Lower lobe of right lung (tissue), 2 donors: Measurements from ENCODE around the gene NSMCE3. TPM values are rescaled to one million over a fixed set of nuclear protein-coding genes. Genes with fewer than 3 reads are reported as not detected.

Source experiments
- ATAC-seq, 2 donors: fragments of 200-7000 bp; cut with Tn5 transposase; one replicate each; pipeline ENCODE4 v1.9.1; 2020 to 2022; ENCODE audit warnings: mild to moderate bottlenecking in 2 of 2, moderate library complexity in 2 of 2
- DNase-seq: peaks from one replicate; pipeline ENCODE4 v3.0.0-alpha.2; 2020
- H3K27ac ChIP-seq: fragments of 200-600 bp; one replicate; pipeline ENCODE4 v1.8.0; 2022
- H3K27me3 ChIP-seq: fragments of 200-600 bp; one replicate; pipeline ENCODE4 v1.8.0; 2022; ENCODE audit warnings: low read depth
- H3K36me3 ChIP-seq: fragments of 200-600 bp; one replicate; pipeline ENCODE4 v1.8.0; 2022; ENCODE audit warnings: mild to moderate bottlenecking
- H3K4me1 ChIP-seq: fragments of 200-600 bp; one replicate; pipeline ENCODE4 v1.8.0; 2022
- H3K4me3 ChIP-seq: fragments of 200-600 bp; one replicate; pipeline ENCODE4 v1.8.0; 2022; ENCODE audit warnings: mild to moderate bottlenecking
- H3K9me3 ChIP-seq: fragments of 200-600 bp; one replicate; pipeline ENCODE4 v1.8.0; 2022
- intact Hi-C: fragments of 100-400 bp; cut with DNase I; formaldehyde crosslinking; loops from one replicate; pipeline ENCODE4 v1.11.0; 2022
- long read RNA-seq: library from polyadenylated mRNA; unstranded; transcript quantifications from one replicate; pipeline ENCODE4 v2.0.0, GENCODE V29; 2021
- total RNA-seq: library from RNA; stranded (reverse); fragmentation: NEBNext Ultra II Directional; extraction: Animal tissue kit (Norgen Biotek cat#: 25700); gene quantifications from one replicate; pipeline ENCODE4 v1.2.1, GENCODE V29; 2021
- TF ChIP-seq, protein P1 (sequence below): fragments of 200-600 bp; IDR thresholded peaks from one replicate; pipeline ENCODE4 v1.8.0; 2022; ENCODE audit warnings: antibody characterized with exemption, mild to moderate bottlenecking
- donor health status: DM: no; HTN: yes; CAD: no; lungs with severe emphysema.

The NSMCE3 gene
- total RNA-seq = 6.2 TPM
- long read RNA-seq, full-length matches to known transcripts = 19 of 19 reads
- long read RNA-seq, partial matches to known transcripts = 0 of 19 reads
- long read RNA-seq, other reads (novel, unspliced or antisense) = 0 of 19 reads

DNA sequence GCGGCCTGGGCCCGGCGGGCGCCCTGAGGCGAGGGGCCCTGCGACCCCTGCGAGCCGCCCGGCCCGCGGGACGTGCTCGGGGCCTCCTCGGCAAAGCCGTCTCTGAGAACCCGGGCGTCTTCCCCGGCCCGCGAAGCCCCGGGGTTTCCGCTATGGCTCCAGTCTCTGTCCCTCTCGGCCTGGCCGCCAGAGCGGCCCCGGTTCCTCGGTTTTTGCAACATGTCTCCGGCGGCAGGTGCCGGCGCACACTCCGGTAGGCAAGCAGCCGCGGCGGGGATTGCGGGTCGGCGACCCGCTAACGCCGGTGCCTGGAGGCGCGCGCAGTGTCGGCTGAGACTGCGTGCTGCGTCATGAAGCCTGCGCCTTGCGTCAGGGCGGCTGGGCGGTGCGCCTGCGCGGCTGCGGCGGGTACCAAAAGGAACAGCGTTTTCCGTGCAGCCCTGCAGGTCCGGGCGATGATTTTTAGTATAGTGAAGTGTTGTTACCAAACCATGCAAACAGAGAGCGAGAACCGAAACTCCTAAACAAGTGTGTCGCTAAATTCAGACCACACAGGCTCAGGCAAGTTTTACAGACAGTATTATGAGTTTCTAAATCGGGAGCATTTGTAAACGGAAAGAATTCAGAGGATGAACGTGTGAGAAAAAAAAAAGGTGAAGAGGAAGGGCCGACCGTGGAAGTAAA, at the start of gene NSMCE3:
TSS of gene NSMCE3 (minus strand) at position 338 of the 684 bp plus-strand sequence. CDS start at position 221, 117 bp downstream.
- peak; percentile 94 for DNase-seq
- peak within 1 kb of the TSS; percentile 94 for H3K27ac ChIP-seq

GRCh38 chr15:29316422-29316821, 46.8 kb upstream of the NSMCE3 start:
- H3K4me3 ChIP-seq = no peak overlapping the region
- H3K27ac ChIP-seq = no peak overlapping the region
- H3K36me3 ChIP-seq = no peaks in the 10 kb centered on the region
- intact Hi-C loops = no loop called here
- no peaks in the 10 kb centered on the region for H3K9me3 ChIP-seq
- TF ChIP-seq, protein P1, sequence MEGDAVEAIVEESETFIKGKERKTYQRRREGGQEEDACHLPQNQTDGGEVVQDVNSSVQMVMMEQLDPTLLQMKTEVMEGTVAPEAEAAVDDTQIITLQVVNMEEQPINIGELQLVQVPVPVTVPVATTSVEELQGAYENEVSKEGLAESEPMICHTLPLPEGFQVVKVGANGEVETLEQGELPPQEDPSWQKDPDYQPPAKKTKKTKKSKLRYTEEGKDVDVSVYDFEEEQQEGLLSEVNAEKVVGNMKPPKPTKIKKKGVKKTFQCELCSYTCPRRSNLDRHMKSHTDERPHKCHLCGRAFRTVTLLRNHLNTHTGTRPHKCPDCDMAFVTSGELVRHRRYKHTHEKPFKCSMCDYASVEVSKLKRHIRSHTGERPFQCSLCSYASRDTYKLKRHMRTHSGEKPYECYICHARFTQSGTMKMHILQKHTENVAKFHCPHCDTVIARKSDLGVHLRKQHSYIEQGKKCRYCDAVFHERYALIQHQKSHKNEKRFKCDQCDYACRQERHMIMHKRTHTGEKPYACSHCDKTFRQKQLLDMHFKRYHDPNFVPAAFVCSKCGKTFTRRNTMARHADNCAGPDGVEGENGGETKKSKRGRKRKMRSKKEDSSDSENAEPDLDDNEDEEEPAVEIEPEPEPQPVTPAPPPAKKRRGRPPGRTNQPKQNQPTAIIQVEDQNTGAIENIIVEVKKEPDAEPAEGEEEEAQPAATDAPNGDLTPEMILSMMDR = no peak
- no peaks in the 10 kb centered on the region for H3K27me3 ChIP-seq
- ATAC-seq (no peak), DNase-seq (no peak)
- no peaks in the 10 kb centered on the region for H3K4me1 ChIP-seq

More for the DNA sequence above, at the start of gene NSMCE3:
- peaks cover 29% of the 10 kb centered on the region for H3K4me1 ChIP-seq
- H3K36me3 ChIP-seq = no peaks in the 10 kb centered on the region
- peak; percentile 99 to 100 for ATAC-seq
- peak within 1 kb of the TSS; percentile 87 for H3K4me3 ChIP-seq
- intact Hi-C loops = no loop called here
- TF ChIP-seq, protein P1 = no peak
- no peaks in the 10 kb centered on the region for H3K9me3 ChIP-seq
- no peaks in the 10 kb centered on the region for H3K27me3 ChIP-seq

GRCh38 chr15:29312387-29312786, 42.8 kb upstream of the NSMCE3 start:
- H3K4me1 ChIP-seq = no peaks in the 10 kb centered on the region
- no peaks in the 10 kb centered on the region for H3K9me3 ChIP-seq
- H3K4me3 ChIP-seq = no peak overlapping the region
- intact Hi-C loops = no loop called here
- ATAC-seq (no peak), DNase-seq (no peak)
- H3K27ac ChIP-seq = no peak overlapping the region
- TF ChIP-seq, protein P1 = no peak
- no peaks in the 10 kb centered on the region for H3K36me3 ChIP-seq
- H3K27me3 ChIP-seq = no peaks in the 10 kb centered on the region

DNA sequence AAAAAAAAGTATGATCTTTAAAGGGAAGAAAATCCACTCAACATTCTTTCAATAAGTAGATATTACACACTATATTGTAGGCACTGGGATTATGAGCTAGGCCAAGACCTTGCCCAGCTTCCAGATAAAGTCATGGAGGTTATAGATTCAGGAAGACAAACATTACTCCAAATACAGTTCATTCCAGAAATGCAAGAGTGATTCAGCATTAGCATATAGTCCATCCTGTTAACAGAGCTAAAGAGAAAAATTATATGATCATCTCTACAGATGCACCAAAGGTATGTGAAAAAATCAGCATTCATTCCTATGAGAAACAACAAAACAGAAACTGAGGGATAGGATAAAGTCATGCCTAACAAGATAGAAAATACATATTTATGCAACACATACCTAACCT, 42.1 kb upstream of the NSMCE3 start:
- H3K9me3 ChIP-seq = no peaks in the 10 kb centered on the region
- H3K27me3 ChIP-seq = no peaks in the 10 kb centered on the region
- DNase-seq = no peak
- H3K4me3 ChIP-seq = no peak overlapping the region
- no peaks in the 10 kb centered on the region for H3K4me1 ChIP-seq
- no peak for ATAC-seq
- TF ChIP-seq, protein P1 = no peak
- intact Hi-C loops = no loop called here
- H3K27ac ChIP-seq = no peak overlapping the region
- H3K36me3 ChIP-seq = no peaks in the 10 kb centered on the region

DNA sequence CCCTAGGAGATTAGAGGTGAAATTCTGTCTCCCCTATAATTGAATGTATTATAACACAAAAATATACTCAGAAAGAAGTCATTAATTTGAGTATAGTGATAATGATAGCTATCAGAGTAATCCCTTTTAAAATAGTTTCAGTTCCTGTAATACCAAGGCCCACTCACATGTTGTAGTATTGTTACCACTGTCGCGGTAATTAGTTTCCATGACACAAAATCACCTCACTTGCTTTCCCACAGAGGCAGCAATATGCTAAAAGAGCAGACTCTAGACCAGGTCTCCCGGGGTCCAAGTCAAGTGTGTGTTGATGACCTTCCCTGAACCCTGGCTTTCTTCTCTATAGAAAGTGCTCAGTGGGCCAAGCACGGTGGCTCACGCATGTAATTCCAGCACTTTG, 39.5 kb upstream of the NSMCE3 start:
- intact Hi-C loops = no loop called here
- Histone ChIP-seq H3K4me3 (no peak overlapping the region), H3K9me3 (no peaks in the 10 kb centered on the region), H3K27me3 (no peaks in the 10 kb centered on the region), H3K4me1 (no peaks in the 10 kb centered on the region), H3K36me3 (no peaks in the 10 kb centered on the region), H3K27ac (no peak overlapping the region)
- DNase-seq (no peak), ATAC-seq (no peak)
- TF ChIP-seq, protein P1 = no peak
